ENCODE data around the gene PPP1R10. TPM values are rescaled to one million over a fixed set of nuclear protein-coding genes. Genes with fewer than 3 reads are reported as not detected.
A peak's percentile ranks its signal among the peaks of the same experiment; 100 is the strongest.
"Not testable (repeated sequence)": the region's sequence is repeated elsewhere in the genome, so short reads cannot be mapped to it uniquely, and the experiment has no call there.

Gene PPP1R10
- total and polyA plus RNA-seq, 11 donors, result 9.4 to 44.9 (median 28.1) TPM

DNA sequence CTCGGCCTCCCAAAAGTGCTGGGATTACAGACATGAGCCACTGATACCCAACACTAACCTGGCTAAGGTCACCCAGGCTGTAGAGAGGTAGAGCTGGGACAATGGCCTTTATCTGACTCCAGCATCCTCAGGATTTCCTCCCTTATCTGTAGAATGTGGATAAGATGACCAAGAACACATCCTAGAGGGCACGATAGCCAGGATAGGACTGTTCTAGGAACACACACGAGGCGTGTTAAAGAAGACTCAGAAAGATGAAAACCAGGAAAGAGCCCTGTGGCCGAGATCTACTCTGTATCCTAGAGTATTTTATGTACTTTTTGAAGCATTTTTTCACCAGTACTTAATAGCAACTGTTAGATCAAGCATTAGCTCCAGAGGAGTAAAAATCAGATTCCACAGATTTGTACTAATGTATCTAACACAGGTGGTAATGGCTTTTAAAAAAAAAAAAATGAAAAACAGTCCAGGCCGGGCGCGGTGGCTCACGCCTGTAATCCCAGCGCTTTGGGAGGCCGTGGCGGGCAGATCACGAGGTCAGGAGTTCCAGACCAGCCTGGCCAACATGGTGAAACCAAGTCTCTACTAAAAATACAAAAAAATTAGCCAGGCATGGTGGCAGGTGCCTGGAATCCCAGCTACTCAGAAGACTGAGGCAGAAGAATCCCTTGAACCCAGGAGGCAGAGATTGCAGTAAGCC, 17.3 kb downstream of the PPP1R10 start:
- DNase-seq (no peak), ATAC-seq (peak in 3 of 4 donors; percentile 8 to 16 (median 10))
- 62 to 76% (median 75%) methylated on average over 13 of the region's 13 CpGs for WGBS, 4 donors
- no peaks in the 10 kb centered on the region for H3K27me3 ChIP-seq
- no peak overlapping the region for H3K27ac ChIP-seq
- H3K4me1 ChIP-seq, result peaks cover 0 to 11% (median 0%) of the 10 kb centered on the region in 12 donors
- intact Hi-C loops (cut with DNase I), result loop anchor here in 9 of 10 donors (5.0 to 10.0 kb wide), 5 partner anchors 42 to 117 kb away; partner anchors contain the start of genes GNL1 (in 1 of the 9) and PRR3 (in 1 of the 9)
- no peak overlapping the region for H3K4me3 ChIP-seq
- no peaks in the 10 kb centered on the region for H3K9me3 ChIP-seq
- H3K36me3 ChIP-seq, result peaks cover 13 to 61% (median 47%) of the 10 kb centered on the region in 9 donors
- TF ChIP-seq, protein P1, sequence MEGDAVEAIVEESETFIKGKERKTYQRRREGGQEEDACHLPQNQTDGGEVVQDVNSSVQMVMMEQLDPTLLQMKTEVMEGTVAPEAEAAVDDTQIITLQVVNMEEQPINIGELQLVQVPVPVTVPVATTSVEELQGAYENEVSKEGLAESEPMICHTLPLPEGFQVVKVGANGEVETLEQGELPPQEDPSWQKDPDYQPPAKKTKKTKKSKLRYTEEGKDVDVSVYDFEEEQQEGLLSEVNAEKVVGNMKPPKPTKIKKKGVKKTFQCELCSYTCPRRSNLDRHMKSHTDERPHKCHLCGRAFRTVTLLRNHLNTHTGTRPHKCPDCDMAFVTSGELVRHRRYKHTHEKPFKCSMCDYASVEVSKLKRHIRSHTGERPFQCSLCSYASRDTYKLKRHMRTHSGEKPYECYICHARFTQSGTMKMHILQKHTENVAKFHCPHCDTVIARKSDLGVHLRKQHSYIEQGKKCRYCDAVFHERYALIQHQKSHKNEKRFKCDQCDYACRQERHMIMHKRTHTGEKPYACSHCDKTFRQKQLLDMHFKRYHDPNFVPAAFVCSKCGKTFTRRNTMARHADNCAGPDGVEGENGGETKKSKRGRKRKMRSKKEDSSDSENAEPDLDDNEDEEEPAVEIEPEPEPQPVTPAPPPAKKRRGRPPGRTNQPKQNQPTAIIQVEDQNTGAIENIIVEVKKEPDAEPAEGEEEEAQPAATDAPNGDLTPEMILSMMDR (IDR thresholded peaks at IDR 0.05), result no peak

DNA sequence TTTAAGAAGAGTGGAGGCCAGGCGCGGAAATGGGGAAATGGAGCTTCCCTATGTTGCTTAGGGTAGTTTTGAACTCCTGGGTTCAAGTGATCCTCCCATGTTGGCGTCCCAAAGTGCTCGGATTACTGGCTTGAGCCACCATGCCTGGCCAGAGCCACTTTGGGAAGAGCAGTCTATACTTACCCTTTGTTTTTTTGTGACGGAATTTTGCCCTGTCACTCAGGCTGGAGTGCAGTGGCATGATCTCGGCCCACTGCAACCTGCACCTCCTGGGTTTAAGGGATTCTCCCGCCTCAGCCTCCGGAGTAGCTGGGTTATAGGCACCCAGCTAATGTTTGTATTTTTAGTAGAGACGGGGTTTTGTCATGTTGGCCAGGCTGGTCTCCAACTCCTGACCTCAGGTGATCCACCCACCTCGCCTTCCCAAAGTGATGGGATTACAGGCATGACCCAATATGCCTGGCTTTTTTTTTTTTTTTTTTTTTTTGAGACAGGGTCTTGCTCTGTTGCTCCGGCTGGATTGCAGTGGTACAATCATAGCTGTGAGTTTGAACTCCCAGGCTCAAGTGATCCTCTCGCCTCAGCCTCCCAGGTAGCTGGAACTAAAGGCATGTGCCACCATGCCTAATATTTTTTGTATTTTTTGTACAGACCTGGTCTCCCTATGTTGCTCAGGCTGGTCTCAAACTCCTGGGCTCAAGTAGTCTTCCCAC, 18.0 kb downstream of the PPP1R10 start:
- intact Hi-C loops (cut with DNase I), result loop anchor here in 7 of 10 donors (5.0 to 10.0 kb wide), 4 partner anchors 42 to 117 kb away; partner anchors contain the start of genes GNL1 (in 1 of the 7) and PRR3 (in 1 of the 7)
- H3K27me3 ChIP-seq, result no peaks in the 10 kb centered on the region
- no peak for DNase-seq
- H3K9me3 ChIP-seq, result no peaks in the 10 kb centered on the region
- peaks cover 9 to 61% (median 47%) of the 10 kb centered on the region in 9 donors for H3K36me3 ChIP-seq
- TF ChIP-seq POLR2A (IDR thresholded peaks at IDR 0.05), result no peak
- TF ChIP-seq, protein P1 (IDR thresholded peaks at IDR 0.05), result no peak
- peak in 1 of 4 donors; percentile 1 for ATAC-seq
- WGBS, 4 donors, result 71 to 77% (median 76%) methylated on average over 11 to 12 of the region's 12 CpGs
- no peak overlapping the region for H3K4me3 ChIP-seq
- H3K27ac ChIP-seq, result no peak overlapping the region
- H3K4me1 ChIP-seq, result peaks cover 0 to 11% (median 0%) of the 10 kb centered on the region in 12 donors

DNA sequence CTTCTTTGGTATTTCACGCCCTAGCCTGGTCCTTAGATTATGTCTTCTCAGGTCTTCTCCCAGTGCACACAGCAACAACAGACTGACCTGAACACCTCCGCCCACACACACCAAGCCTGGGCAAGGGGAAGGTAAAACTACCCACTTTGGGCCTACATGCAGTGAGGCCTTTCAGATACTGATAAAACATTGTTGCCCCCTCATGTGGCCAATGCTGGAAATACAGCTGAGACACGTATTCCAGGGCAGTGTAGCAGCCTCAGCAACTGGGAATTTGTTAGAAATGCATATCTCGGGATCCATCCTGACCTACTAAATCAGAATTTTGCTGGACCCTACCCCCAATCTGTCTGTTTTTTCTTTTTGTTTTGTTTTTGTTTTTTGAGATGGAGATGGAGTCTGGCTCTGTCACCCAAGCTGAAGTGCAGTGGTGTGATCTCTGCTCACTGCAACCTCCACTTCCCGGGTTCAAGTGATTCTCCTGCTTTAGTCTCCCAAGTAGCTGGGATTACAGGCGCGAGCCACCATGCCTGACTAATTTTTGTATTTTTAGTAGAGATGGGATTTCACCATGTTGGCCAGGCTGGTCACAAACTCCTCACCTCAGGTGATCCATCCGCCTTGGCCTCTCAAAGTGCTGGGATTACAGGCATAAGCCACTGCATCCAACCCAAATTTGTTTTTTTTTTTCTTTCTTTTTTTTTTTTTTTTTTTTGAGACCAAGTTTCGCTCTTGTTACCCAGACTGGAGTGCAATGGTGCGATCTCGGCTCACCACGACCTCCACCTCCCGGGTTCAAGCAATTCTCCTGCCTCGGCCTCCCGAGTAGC, 19.5 kb downstream of the PPP1R10 start:
- not testable (repeated sequence) for H3K27me3 ChIP-seq, H3K9me3 ChIP-seq, H3K4me3 ChIP-seq, H3K27ac ChIP-seq
- H3K4me1 ChIP-seq, result peaks cover 0 to 11% (median 0%) of the 10 kb centered on the region in 12 donors
- ATAC-seq (peak; percentile 57 to 73 (median 70)), DNase-seq (peak in 4 of 5 donors; percentile 59 to 77 (median 70))
- WGBS, 4 donors, result 75 to 79% (median 77%) methylated on average over 15 of the region's 15 CpGs
- intact Hi-C loops (cut with DNase I), result loop anchor here in 8 of 10 donors (2.0 to 10.0 kb wide), 6 partner anchors 40 to 115 kb away; partner anchors contain the start of genes GNL1 (in 1 of the 8) and PRR3 (in 1 of the 8)
- TF ChIP-seq, protein P1 (IDR thresholded peaks at IDR 0.05), result peak; percentile 61 to 79 (median 74)
- H3K36me3 ChIP-seq, result peaks cover 0 to 60% (median 40%) of the 10 kb centered on the region in 9 donors

Measured in heart left ventricle (tissue), 16 donors.